Measurements from ENCODE around the gene HACD3. TPM values are rescaled to one million over a fixed set of nuclear protein-coding genes. Genes with fewer than 3 reads are reported as not detected.

Gene HACD3
- total and polyA plus RNA-seq, 9 of the 15 experiments (the other 6 are each of a cell fraction or from before 2014, with no cell fraction given) = 48.1 to 117 (median 72.8) TPM

GRCh38 chr15:65610871-65611718, 80.8 kb downstream of the HACD3 start, which contains the start of gene INTS14 (continued):
- TF ChIP-seq ZNF518B (CRISPR knock-in tag; IDR thresholded peaks at IDR 0.05) = no peak
- no peak; the same call in 1 of the 2 replicates for TF ChIP-seq SMAD3 (CRISPR knock-in tag; conservative IDR thresholded peaks at IDR 0.05)
- TF ChIP-seq POLR2AphosphoS2 (IDR thresholded peaks at IDR 0.05; ENCODE audit: low read length) = no peak
- TF ChIP-seq CAMTA2 (CRISPR knock-in tag; conservative IDR thresholded peaks at IDR 0.05) = peak; percentile 57; the same call in 1 of the 2 replicates
- peak; percentile 24 for TF ChIP-seq TCF3 (CRISPR knock-in tag; IDR thresholded peaks at IDR 0.05)
- peak; percentile 60 for TF ChIP-seq SMC3 (conservative IDR thresholded peaks at IDR 0.05; ENCODE audit: insufficient read depth, low read depth, low read length)
- no peak for TF ChIP-seq ZBTB49 (CRISPR knock-in tag; IDR thresholded peaks at IDR 0.05; ENCODE audit: borderline replicate concordance)
- peak; percentile 80 for TF ChIP-seq ZNF197 (CRISPR knock-in tag; IDR thresholded peaks at IDR 0.05; ENCODE audit: low read depth)
- TF ChIP-seq SNAPC5 (CRISPR knock-in tag; IDR thresholded peaks at IDR 0.05) = no peak
- TF ChIP-seq HNRNPK (IDR thresholded peaks at IDR 0.05; ENCODE audit: low read depth, low read length, poor library complexity, severe bottlenecking) = no peak
- TF ChIP-seq OTX1 (CRISPR knock-in tag; IDR thresholded peaks at IDR 0.05) = peak; percentile 57; the same call in 1 of the 2 replicates
- TF ChIP-seq POLR2A (conservative IDR thresholded peaks at IDR 0.05) = peak; percentile 96
- no peak for TF ChIP-seq FOS (IDR thresholded peaks at IDR 0.05; ENCODE audit: extremely low read depth, insufficient read length)
- TF ChIP-seq RBM14 (IDR thresholded peaks at IDR 0.05; ENCODE audit: borderline replicate concordance, insufficient read depth, low read depth, low read length) = no peak
- peak; percentile 92 for TF ChIP-seq CTCFL (IDR thresholded peaks at IDR 0.05; ENCODE audit: borderline replicate concordance, insufficient read depth, low read depth, low read length, poor library complexity, severe bottlenecking)
- peak; percentile 5 to 99; a peak in 2 of 4 replicates for TF ChIP-seq TRIM24 (IDR thresholded peaks at IDR 0.05)
- TF ChIP-seq ESRRB (CRISPR knock-in tag; IDR thresholded peaks at IDR 0.05; ENCODE audit: borderline replicate concordance) = no peak
- TF ChIP-seq ZNF134 (CRISPR knock-in tag; conservative IDR thresholded peaks at IDR 0.05) = no peak
- TF ChIP-seq IFI16 (CRISPR knock-in tag; IDR thresholded peaks at IDR 0.05) = no peak

Data from K562 (cell line).